ELF-1 (cell line): ENCODE results near the gene FAM168B.

Experiments used
- DNase-seq: peaks from one replicate; pipeline ENCODE4 v3.0.0-alpha.2; 2016; ENCODE audit warnings: low read depth, low spot score

Gene FAM168B

GRCh38 chr2:131039908-131040660, 53.2 kb downstream of the FAM168B start:
- peak; percentile 28 for DNase-seq

- DNase-seq, result no peak
Measured at GRCh38 chr2:131039535-131039907, 53.7 kb downstream of the FAM168B start.

GRCh38 chr2:131039101-131039440, 54.2 kb downstream of the FAM168B start:
- DNase-seq, result no peak

- DNase-seq, result no peak
Measured at GRCh38 chr2:131038258-131039100, 54.8 kb downstream of the FAM168B start.

GRCh38 chr2:131037398-131038257, 55.6 kb downstream of the FAM168B start:
- DNase-seq, result no peak

- no peak for DNase-seq
Measured at GRCh38 chr2:131036696-131037397, 56.4 kb downstream of the FAM168B start.

GRCh38 chr2:131036269-131036668, 57.0 kb downstream of the FAM168B start:
- no peak for DNase-seq

- peak; percentile 41 for DNase-seq
Measured at GRCh38 chr2:131035826-131036231, 57.4 kb downstream of the FAM168B start.

GRCh38 chr2:131035112-131035825, 58.0 kb downstream of the FAM168B start:
- no peak for DNase-seq

GRCh38 chr2:131034122-131035051, 58.9 kb downstream of the FAM168B start:
- peak; percentile 36 for DNase-seq

- no peak for DNase-seq
Measured at GRCh38 chr2:131033786-131034121, 59.5 kb downstream of the FAM168B start.

GRCh38 chr2:131032393-131032836, 60.8 kb downstream of the FAM168B start:
- no peak for DNase-seq

- no peak for DNase-seq
Measured at GRCh38 chr2:131031875-131032274, 61.4 kb downstream of the FAM168B start.

GRCh38 chr2:131031431-131031841, 61.8 kb downstream of the FAM168B start:
- DNase-seq, result no peak

- no peak for DNase-seq
Measured at GRCh38 chr2:131030478-131030971, 62.7 kb downstream of the FAM168B start.

- DNase-seq, result no peak
Measured at GRCh38 chr2:131029812-131030211, 63.4 kb downstream of the FAM168B start.

GRCh38 chr2:131027566-131028528, 65.4 kb downstream of the FAM168B start:
- DNase-seq, result no peak

- no peak for DNase-seq
Measured at GRCh38 chr2:131026919-131027318, 66.3 kb downstream of the FAM168B start.
